Liver (tissue), 9 donors: ENCODE results near the gene ODAD3. TPM values are rescaled to one million over a fixed set of nuclear protein-coding genes. Genes with fewer than 3 reads are reported as not detected.
"Not testable (repeated sequence)": the region's sequence is repeated elsewhere in the genome, so short reads cannot be mapped to it uniquely, and the experiment has no call there.

Source experiments
- DNase-seq: peaks from one replicate; pipeline ENCODE4 v3.0.0-alpha.2; 2017; ENCODE audit warnings: low spot score
- H3K27ac ChIP-seq, 2 donors: one replicate each; pipeline ENCODE4 v1.7.0; 2013; ENCODE audit warnings: inconsistent platforms in 2 of 2, low read length in 2 of 2, control low read depth in 1 of 2, low read depth in 1 of 2, mild to moderate bottlenecking in 1 of 2
- H3K27me3 ChIP-seq, 4 donors: one replicate each; pipeline versions ENCODE4 v1.6.1 to v1.7.0; 2013; ENCODE audit warnings: low read length in 3 of 4, inconsistent platforms in 1 of 4, mild to moderate bottlenecking in 1 of 4, moderate library complexity in 1 of 4; ENCODE audit not compliant: control insufficient read depth in 4 of 4, insufficient read depth in 4 of 4
- H3K36me3 ChIP-seq, 4 donors: one replicate each; pipeline versions ENCODE4 v1.6.1 to v1.7.0; 2013; ENCODE audit warnings: low read length in 3 of 4, mild to moderate bottlenecking in 3 of 4, low read depth in 1 of 4, moderate library complexity in 1 of 4; ENCODE audit not compliant: control insufficient read depth in 4 of 4, insufficient read depth in 3 of 4
- H3K4me1 ChIP-seq, 4 donors: one replicate each; pipeline versions ENCODE4 v1.6.1 to v1.7.0; 2013; ENCODE audit warnings: low read length in 3 of 4, mild to moderate bottlenecking in 3 of 4, moderate library complexity in 1 of 4; ENCODE audit not compliant: control insufficient read depth in 4 of 4, insufficient read depth in 4 of 4
- H3K4me3 ChIP-seq, 3 donors: one replicate each; pipeline versions ENCODE4 v1.6.1 to v1.7.0; 2013; ENCODE audit warnings: low read length in 3 of 3, control low read depth in 1 of 3, low read depth in 1 of 3, mild to moderate bottlenecking in 1 of 3
- H3K9ac ChIP-seq, 2 donors: one replicate each; pipeline ENCODE4 v1.7.0; 2013; ENCODE audit warnings: low read length in 2 of 2, mild to moderate bottlenecking in 2 of 2, moderate library complexity in 2 of 2, control low read depth in 1 of 2, low read depth in 1 of 2
- H3K9me3 ChIP-seq, 4 donors: one replicate each; pipeline versions ENCODE4 v1.6.1 to v1.7.0; 2013; ENCODE audit warnings: low read length in 3 of 4; ENCODE audit not compliant: control insufficient read depth in 4 of 4
- ATF3 ChIP-seq: IDR thresholded peaks from 2 replicates; pipeline ENCODE4 v1.6.1; 2016; ENCODE audit warnings: antibody characterized with exemption
- CTCF ChIP-seq: fragments of 150-350 bp; IDR thresholded peaks from 2 replicates; pipeline ENCODE4 v1.5.1; 2017; ENCODE audit warnings: improper control_type of control experiment, low read depth, low read length; ENCODE audit not compliant: missing input control
- EGR1 ChIP-seq, 2 donors: IDR thresholded peaks; 2 replicates each; pipeline ENCODE4 v1.6.1; 2016 to 2018; ENCODE audit warnings: antibody characterized with exemption in 2 of 2, low read depth in 2 of 2
- FOXA1 ChIP-seq: IDR thresholded peaks from 2 replicates; pipeline ENCODE4 v1.6.1; 2016; ENCODE audit warnings: antibody characterized with exemption
- FOXA2 ChIP-seq: IDR thresholded peaks from 2 replicates; pipeline ENCODE4 v1.6.1; 2016; ENCODE audit warnings: antibody characterized with exemption
- HNF4A ChIP-seq, 2 donors: conservative IDR thresholded peaks; 2 replicates each; pipeline ENCODE4 v1.6.1; 2016; ENCODE audit warnings: antibody characterized with exemption in 2 of 2, mild to moderate bottlenecking in 2 of 2
- HNF4G ChIP-seq: IDR thresholded peaks from 2 replicates; pipeline ENCODE4 v1.6.1; 2016; ENCODE audit warnings: antibody characterized with exemption
- JUND ChIP-seq, 2 donors: IDR thresholded peaks; 2 replicates each; pipeline ENCODE4 v1.6.1; 2016; ENCODE audit warnings: antibody characterized with exemption in 2 of 2
- MAX ChIP-seq: IDR thresholded peaks from 2 replicates; pipeline ENCODE4 v1.6.1; 2016; ENCODE audit warnings: antibody characterized with exemption
- NR2F2 ChIP-seq: IDR thresholded peaks from 2 replicates; pipeline ENCODE4 v1.6.1; 2016; ENCODE audit warnings: antibody characterized with exemption
- RAD21 ChIP-seq, 2 donors: IDR thresholded peaks; 2 replicates each; pipeline ENCODE4 v1.6.1; 2016; ENCODE audit warnings: antibody characterized with exemption in 2 of 2, mild to moderate bottlenecking in 2 of 2
- REST ChIP-seq: IDR thresholded peaks from 2 replicates; pipeline ENCODE4 v1.6.1; 2016; ENCODE audit warnings: antibody characterized with exemption, mild to moderate bottlenecking
- RXRA ChIP-seq, 2 donors: IDR thresholded peaks; 2 replicates each; pipeline ENCODE4 v1.6.1; 2017 to 2018; ENCODE audit warnings: antibody characterized with exemption in 2 of 2, mild to moderate bottlenecking in 1 of 2
- SP1 ChIP-seq: IDR thresholded peaks from 2 replicates; pipeline ENCODE4 v1.6.1; 2018; ENCODE audit warnings: antibody characterized with exemption, mild to moderate bottlenecking
- TAF1 ChIP-seq: conservative IDR thresholded peaks from 2 replicates; pipeline ENCODE4 v1.6.1; 2016; ENCODE audit warnings: antibody characterized with exemption, mild to moderate bottlenecking
- YY1 ChIP-seq: IDR thresholded peaks from 2 replicates; pipeline ENCODE4 v1.6.1; 2016; ENCODE audit warnings: antibody characterized with exemption, mild to moderate bottlenecking
- ZBTB33 ChIP-seq: IDR thresholded peaks from 2 replicates; pipeline ENCODE4 v1.6.1; 2016; ENCODE audit warnings: antibody characterized with exemption
- WGBS: extraction: QIAGEN DNeasy Blood & Tissue Kit; methylation state at CpG from one replicate; pipeline ENCODE4 v1.1.7; 2013; 5-methylcytosine and 5-hydroxymethylcytosine counted together
- polyA plus RNA-seq, 2 donors: library from polyadenylated mRNA; stranded (reverse) in 1 of 2; unstranded in 1 of 2; fragments of 200-250 nt in 1 of 2; fragments of >200 nt in 1 of 2; fragmentation: Nextera tagmentation in 1 of 2; extraction: Ambion mirVana in 1 of 2; gene quantifications; one replicate each; pipeline versions ENCODE4 v1.2.1 to v1.2.3, GENCODE V29; 2013 to 2015
- total RNA-seq, 2 donors: library from RNA; depleted of rRNA; stranded (reverse); fragments of >200 nt; gene quantifications; one replicate each; pipeline ENCODE4 v1.2.3, GENCODE V29; 2014
- donor health status: healthy.
- donor health status: healthy.
- donor health status: healthy.
- donor health status: healthy.
- donor health status: healthy.

The ODAD3 gene
- total and polyA plus RNA-seq, 4 donors: 0.08 to 0.46 (median 0.21) TPM; not detected in 1

GRCh38 chr19:11408591-11408990 lies 26.3 kb downstream of the ODAD3 start:
- peaks cover 0 to 5% (median 0%) of the 10 kb centered on the region in 4 donors for H3K36me3 ChIP-seq
- no peaks in the 10 kb centered on the region for H3K4me1 ChIP-seq
- no peak overlapping the region for H3K27ac ChIP-seq
- no peak overlapping the region for H3K9ac ChIP-seq
- WGBS: 91% methylated on average over 4 of the region's 4 CpGs
- no peak for DNase-seq
- H3K4me3 ChIP-seq: no peak overlapping the region
- no peaks in the 10 kb centered on the region for H3K9me3 ChIP-seq
- H3K27me3 ChIP-seq: no peaks in the 10 kb centered on the region
- TF ChIP-seq EGR1 (IDR thresholded peaks at IDR 0.05; ENCODE audit: low read depth in 2 of 2): no peak
- no peak for TF ChIP-seq TAF1
- TF ChIP-seq RXRA (IDR thresholded peaks at IDR 0.05): no peak
- no peak for TF ChIP-seq MAX
- no peak for TF ChIP-seq FOXA1
- no peak for TF ChIP-seq REST
- no peak for TF ChIP-seq YY1
- TF ChIP-seq ATF3: no peak
- TF ChIP-seq FOXA2: no peak
- no peak for TF ChIP-seq SP1
- no peak for TF ChIP-seq NR2F2
- no peak for TF ChIP-seq CTCF
- TF ChIP-seq ZBTB33: no peak
- no peak for TF ChIP-seq HNF4G
- TF ChIP-seq HNF4A (conservative IDR thresholded peaks at IDR 0.05): no peak
- TF ChIP-seq RAD21 (IDR thresholded peaks at IDR 0.05): no peak
- no peak for TF ChIP-seq JUND (IDR thresholded peaks at IDR 0.05)

- DNase-seq, H3K36me3 ChIP-seq, H3K27ac ChIP-seq, H3K9me3 ChIP-seq, H3K4me1 ChIP-seq, H3K27me3 ChIP-seq, H3K4me3 ChIP-seq, H3K9ac ChIP-seq: not testable (repeated sequence)
- 90% methylated on average over 12 of the region's 12 CpGs for WGBS
Observed at GRCh38 chr19:11406703-11407236, 28.2 kb downstream of the ODAD3 start.
